OCI-LY1 (cell line): Measurements from ENCODE around the gene CELSR1.

Experiments
- CTCF ChIP-seq: fragments of 200-600 bp; sonication (generic), shearing (Covaris generic); IDR thresholded peaks from 2 replicates; pipeline ENCODE4 v1.5.1; 2017; ENCODE audit warnings: mild to moderate bottlenecking, antibody characterized with exemption, low read length, moderate library complexity, mixed read lengths
- EZH2 ChIP-seq: fragments of 200-600 bp; sonication (generic), shearing (Covaris generic); IDR thresholded peaks from 2 replicates; pipeline ENCODE4 v1.8.0; 2017; ENCODE audit warnings: borderline replicate concordance, mixed run types, mild to moderate bottlenecking, antibody characterized with exemption, low read length, moderate library complexity, mixed read lengths

GRCh38 chr22:46516638-46517037 is 20.8 kb downstream of the CELSR1 start:
- TF ChIP-seq CTCF (no peak), EZH2 (no peak)
